ENCODE results near the gene UBE2S. TPM values are rescaled to one million over a fixed set of nuclear protein-coding genes. Genes with fewer than 3 reads are reported as not detected.
"Not testable (repeated sequence)": the region's sequence is repeated elsewhere in the genome, so short reads cannot be mapped to it uniquely, and the experiment has no call there.

Gene UBE2S
- total RNA-seq, 2 experiments from 2014 or later = 333 to 353 TPM

GRCh38 chr19:55419624-55420236 lies 12.1 kb upstream of the UBE2S start:
- H3K27me3 Mint-ChIP-seq (ENCODE audit: low read depth) = peaks cover 14% of the 10 kb centered on the region
- no peak overlapping the region for H3K4me3 Mint-ChIP-seq
- ChIA-PET CTCF (interaction anchor here (0.9 to 1.6 kb wide), 4 partner anchors 127 to 279 kb away, joined by 3 to 4 read pairs (median 3); no protein-coding TSS in a partner anchor), POLR2A (interaction anchor here (2.2 kb wide), 1 partner anchor 12 kb away, joined by 5 read pairs; the partner anchor contains the start of gene UBE2S)
- no peak for ATAC-seq
- no peak for DNase-seq
- H3K4me1 Mint-ChIP-seq (ENCODE audit: low read depth) = peaks cover 25% of the 10 kb centered on the region
- no peaks in the 10 kb centered on the region for H3K36me3 Mint-ChIP-seq (ENCODE audit: low read depth)
- H3K9me3 Mint-ChIP-seq (ENCODE audit: insufficient read depth) = no peaks in the 10 kb centered on the region
- no peak overlapping the region for H3K27ac Mint-ChIP-seq

DNA sequence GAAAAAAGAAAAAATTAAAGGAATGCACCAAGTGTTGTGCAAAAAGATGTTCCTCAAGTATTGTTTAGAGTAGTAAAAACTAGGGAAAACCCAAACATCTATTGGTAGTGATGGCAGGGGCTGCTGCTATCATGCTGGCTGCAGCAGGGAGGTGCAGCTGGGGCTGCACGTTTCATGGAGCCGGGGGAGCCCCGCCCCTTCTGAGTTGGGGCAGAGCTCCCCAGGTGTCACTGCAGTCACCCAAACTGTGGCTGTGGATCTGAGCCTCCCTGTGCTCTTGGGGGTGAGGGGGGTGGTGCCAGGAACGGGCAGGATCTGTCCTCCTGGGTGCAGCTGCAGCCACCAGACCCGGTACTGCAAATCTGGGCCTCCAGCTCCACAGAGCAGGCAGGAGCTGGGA lies 11.5 kb upstream of the UBE2S start:
- CTCF ChIA-PET = interaction anchor here (0.9 to 1.7 kb wide), 7 partner anchors 26 to 278 kb away, joined by 3 to 7 read pairs (median 4); no protein-coding TSS in a partner anchor
- POLR2A ChIA-PET = interaction anchor here (1.0 kb wide), 1 partner anchor 36 kb away, joined by 3 read pairs; no protein-coding TSS in a partner anchor
- H3K36me3 Mint-ChIP-seq (ENCODE audit: low read depth) = no peaks in the 10 kb centered on the region
- peaks cover 13% of the 10 kb centered on the region for H3K27me3 Mint-ChIP-seq (ENCODE audit: low read depth)
- H3K27ac Mint-ChIP-seq = no peak overlapping the region
- no peak for DNase-seq
- peaks cover 25% of the 10 kb centered on the region for H3K4me1 Mint-ChIP-seq (ENCODE audit: low read depth)
- no peak for ATAC-seq
- H3K9me3 Mint-ChIP-seq (ENCODE audit: insufficient read depth) = no peaks in the 10 kb centered on the region
- no peak overlapping the region for H3K4me3 Mint-ChIP-seq

GRCh38 chr19:55418185-55418584 lies 10.6 kb upstream of the UBE2S start:
- Mint-ChIP-seq H3K27ac (no peak overlapping the region), H3K4me1 (ENCODE audit: low read depth) (peaks cover 25% of the 10 kb centered on the region), H3K36me3 (ENCODE audit: low read depth) (no peaks in the 10 kb centered on the region), H3K9me3 (ENCODE audit: insufficient read depth) (no peaks in the 10 kb centered on the region), H3K27me3 (ENCODE audit: low read depth) (peaks cover 9% of the 10 kb centered on the region), H3K4me3 (no peak overlapping the region)
- POLR2A ChIA-PET = interaction anchor here (0.5 to 2.1 kb wide), 3 partner anchors 11 to 207 kb away, joined by 3 to 4 read pairs (median 3); partner anchors contain the start of gene UBE2S
- ATAC-seq = peak; percentile 76
- peak; percentile 71 for DNase-seq
- CTCF ChIA-PET = interaction anchor here (1.0 to 1.7 kb wide), 10 partner anchors 13 to 277 kb away, joined by 3 to 8 read pairs (median 4); partner anchors contain the start of gene TMEM238

- ATAC-seq (no peak), DNase-seq (no peak)
- Mint-ChIP-seq H3K27ac (no peak overlapping the region), H3K4me1 (ENCODE audit: low read depth) (peaks cover 26% of the 10 kb centered on the region), H3K27me3 (ENCODE audit: low read depth) (peaks cover 13% of the 10 kb centered on the region), H3K9me3 (ENCODE audit: insufficient read depth) (peaks cover 7% of the 10 kb centered on the region), H3K36me3 (ENCODE audit: low read depth) (peaks cover 38% of the 10 kb centered on the region), H3K4me3 (no peak overlapping the region)
- ChIA-PET CTCF (interaction anchor here (1.6 kb wide), 1 partner anchor 529 kb away, joined by 3 read pairs; no protein-coding TSS in a partner anchor), POLR2A (no interaction called here)
These were observed 2.6 kb upstream of the UBE2S start for GRCh38 chr19:55410168-55410567.

DNA sequence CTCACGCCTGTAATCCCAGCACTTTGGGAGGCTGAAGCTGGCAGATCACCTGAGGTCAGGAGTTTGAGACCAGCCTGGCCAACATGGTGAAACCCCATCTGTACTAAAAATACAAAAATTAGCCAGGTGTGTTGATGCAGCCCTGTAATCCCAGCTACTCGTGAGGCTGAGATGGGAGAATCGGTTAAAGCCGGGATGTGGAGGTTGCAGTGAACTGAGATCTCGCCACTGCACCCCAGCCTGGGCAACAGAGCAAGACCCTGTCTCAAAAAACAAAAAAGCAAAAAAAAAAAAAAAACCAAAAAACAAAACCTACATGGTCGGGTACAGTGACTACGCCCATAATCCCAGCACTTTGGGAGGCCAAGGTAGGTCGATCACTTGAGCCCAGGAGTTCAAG lies 1.6 kb upstream of the UBE2S start:
- not testable (repeated sequence) for H3K9me3 Mint-ChIP-seq (ENCODE audit: insufficient read depth); ATAC-seq; DNase-seq; H3K27me3 Mint-ChIP-seq (ENCODE audit: low read depth); H3K4me3 Mint-ChIP-seq
- ChIA-PET CTCF (interaction anchor here (0.6 to 1.1 kb wide), 4 partner anchors 58 to 303 kb away, joined by 3 read pairs; partner anchors contain the start of gene KMT5C), POLR2A (interaction anchor here (0.6 to 1.5 kb wide), 4 partner anchors 22 to 302 kb away, joined by 3 to 4 read pairs (median 4); no protein-coding TSS in a partner anchor)
- H3K27ac Mint-ChIP-seq = peak overlapping the region; percentile 99
- peaks cover 28% of the 10 kb centered on the region for H3K4me1 Mint-ChIP-seq (ENCODE audit: low read depth)
- H3K36me3 Mint-ChIP-seq (ENCODE audit: low read depth) = peaks cover 45% of the 10 kb centered on the region

DNA sequence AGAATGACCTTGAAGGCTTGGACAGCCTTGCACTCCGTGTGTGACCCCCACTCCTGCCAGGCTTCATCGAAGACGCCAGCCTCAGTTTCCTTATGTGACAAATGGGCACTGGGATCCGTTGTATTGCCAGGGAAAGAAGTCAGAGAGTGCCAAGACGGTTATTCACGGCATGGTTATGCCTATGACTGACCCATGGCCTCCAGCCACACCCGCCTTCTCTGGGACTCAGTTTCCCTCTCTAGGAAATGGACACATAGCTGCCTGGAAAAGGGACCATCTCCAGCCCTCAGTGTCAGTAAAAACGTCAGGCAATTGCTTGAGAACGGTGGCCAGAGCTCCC lies 915 bp upstream of the UBE2S start:
- no peak for ATAC-seq
- Mint-ChIP-seq H3K4me1 (ENCODE audit: low read depth) (peaks cover 34% of the 10 kb centered on the region), H3K27ac (peak overlapping the region; percentile 99), H3K4me3 (peak overlapping the region; percentile 96), H3K36me3 (ENCODE audit: low read depth) (peaks cover 51% of the 10 kb centered on the region), H3K9me3 (ENCODE audit: insufficient read depth) (peaks cover 7% of the 10 kb centered on the region), H3K27me3 (ENCODE audit: low read depth) (peaks cover 8% of the 10 kb centered on the region)
- ChIA-PET CTCF (interaction anchor here (0.6 to 1.1 kb wide), 3 partner anchors 59 to 302 kb away, joined by 3 read pairs; partner anchors contain the start of gene KMT5C), POLR2A (interaction anchor here (0.6 to 1.5 kb wide), 4 partner anchors 21 to 302 kb away, joined by 3 to 4 read pairs (median 4); no protein-coding TSS in a partner anchor)
- DNase-seq = no peak

DNA sequence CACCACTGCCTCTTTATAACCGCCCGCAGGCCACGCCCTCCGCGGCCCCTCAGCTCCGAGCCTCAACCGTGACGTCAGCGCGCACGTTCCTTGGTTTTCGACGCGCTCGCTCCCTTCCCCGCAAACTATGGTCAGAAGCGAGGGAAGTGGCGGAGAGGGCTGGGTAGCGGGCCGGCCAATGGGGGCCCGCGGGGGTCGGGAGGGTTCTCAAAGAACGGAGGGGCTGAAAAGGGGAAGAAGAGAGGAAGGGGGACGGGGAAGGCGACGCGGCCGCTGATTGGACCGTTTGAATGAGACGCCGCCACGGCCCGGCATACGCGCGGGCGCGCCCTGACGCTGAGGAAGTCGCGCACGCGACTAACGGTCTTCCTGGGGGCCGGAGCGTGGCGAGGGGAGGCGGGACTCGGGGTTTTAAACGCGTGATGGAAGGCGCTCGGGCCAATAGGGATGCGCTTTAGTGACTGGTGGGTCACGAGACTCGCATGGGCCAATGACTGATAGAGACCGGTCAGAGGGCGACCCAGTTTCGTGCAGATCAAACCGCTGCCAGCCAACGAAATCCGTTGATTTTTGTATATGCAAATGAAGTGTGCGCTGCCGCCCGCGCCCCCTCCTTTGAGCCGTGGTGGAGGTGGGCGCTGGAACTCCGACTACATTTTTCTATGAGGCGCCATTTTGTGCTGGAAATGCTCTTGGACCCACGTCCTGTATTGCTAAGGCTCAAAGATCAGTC lies 378 bp upstream of the UBE2S start:
- H3K36me3 Mint-ChIP-seq (ENCODE audit: low read depth) = peaks cover 55% of the 10 kb centered on the region
- DNase-seq (peak; percentile 99), ATAC-seq (peak; percentile 92)
- peaks cover 38% of the 10 kb centered on the region for H3K4me1 Mint-ChIP-seq (ENCODE audit: low read depth)
- H3K9me3 Mint-ChIP-seq (ENCODE audit: insufficient read depth) = peaks cover 7% of the 10 kb centered on the region
- peaks cover 8% of the 10 kb centered on the region for H3K27me3 Mint-ChIP-seq (ENCODE audit: low read depth)
- ChIA-PET CTCF (interaction anchor here (1.0 to 1.5 kb wide), 3 partner anchors 54 to 116 kb away, joined by 3 to 5 read pairs (median 3); partner anchors contain the start of genes ISOC2 and KMT5C), POLR2A (interaction anchor here (0.5 to 10.8 kb wide), 28 partner anchors 9 to 323 kb away, joined by 3 to 213 read pairs (median 4); partner anchors contain the start of genes FIZ1, ISOC2, KMT5C and NAT14)
- H3K4me3 Mint-ChIP-seq = peak overlapping the region; percentile 96
- peak overlapping the region; percentile 99 for H3K27ac Mint-ChIP-seq

DNA sequence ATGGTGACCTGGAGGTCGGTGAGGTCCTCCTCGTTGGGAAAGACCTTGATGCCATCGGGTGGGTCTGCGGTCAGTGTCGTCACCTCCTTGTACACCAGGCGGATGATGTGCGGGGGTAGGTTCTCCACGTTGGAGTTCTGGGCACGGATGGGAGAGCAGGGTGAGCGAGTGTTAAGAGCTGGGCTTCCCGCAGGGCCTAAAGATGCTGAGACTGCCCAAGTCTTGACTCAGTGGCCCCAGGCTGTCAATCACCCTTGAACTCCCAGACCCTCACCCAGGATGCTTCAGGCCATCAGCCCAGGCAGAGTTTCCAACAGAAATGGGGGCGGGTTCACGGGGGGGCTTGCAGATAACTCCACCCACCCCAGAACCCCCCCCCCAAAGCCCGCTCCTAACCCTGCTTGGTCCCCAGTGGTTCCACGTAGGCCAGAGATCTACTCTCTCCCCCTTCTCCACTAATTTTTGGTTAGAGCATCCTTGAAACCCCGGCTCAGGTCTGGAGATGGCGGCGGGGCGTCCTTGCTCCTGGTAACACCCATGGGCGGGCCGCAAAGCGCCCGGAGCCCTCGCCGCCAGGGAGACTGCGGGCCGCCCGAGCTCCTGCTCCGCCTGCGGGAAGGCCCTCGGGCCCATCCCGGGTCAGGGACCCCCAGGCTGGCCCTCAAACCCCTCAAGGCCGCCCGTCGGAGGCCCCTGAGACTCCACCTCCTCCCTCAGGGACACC lies 600 bp downstream of the UBE2S start:
- H3K27ac Mint-ChIP-seq = peak overlapping the region; percentile 90
- peaks cover 6% of the 10 kb centered on the region for H3K27me3 Mint-ChIP-seq (ENCODE audit: low read depth)
- ChIA-PET CTCF (interaction anchor here (1.0 to 2.0 kb wide), 4 partner anchors 55 to 115 kb away, joined by 3 to 5 read pairs (median 4); partner anchors contain the start of genes ISOC2 and KMT5C), POLR2A (interaction anchor here (0.6 to 10.8 kb wide), 28 partner anchors 9 to 1206 kb away, joined by 3 to 213 read pairs (median 4); partner anchors contain the start of genes FIZ1, KMT5C, NAT14 and PPP6R1)
- ATAC-seq (no peak), DNase-seq (peak; percentile 47)
- H3K4me1 Mint-ChIP-seq (ENCODE audit: low read depth) = peaks cover 48% of the 10 kb centered on the region
- H3K9me3 Mint-ChIP-seq (ENCODE audit: insufficient read depth) = peaks cover 7% of the 10 kb centered on the region
- peaks cover 65% of the 10 kb centered on the region for H3K36me3 Mint-ChIP-seq (ENCODE audit: low read depth)
- H3K4me3 Mint-ChIP-seq = peak overlapping the region; percentile 96

- Mint-ChIP-seq H3K4me1 (ENCODE audit: low read depth) (peaks cover 51% of the 10 kb centered on the region), H3K27ac (peak overlapping the region; percentile 90), H3K9me3 (ENCODE audit: insufficient read depth) (peaks cover 7% of the 10 kb centered on the region), H3K36me3 (ENCODE audit: low read depth) (peaks cover 69% of the 10 kb centered on the region), H3K27me3 (ENCODE audit: low read depth) (peaks cover 4% of the 10 kb centered on the region), H3K4me3 (peak overlapping the region; percentile 96)
- DNase-seq (no peak), ATAC-seq (no peak)
- ChIA-PET CTCF (interaction anchor here (1.4 to 2.0 kb wide), 3 partner anchors 12 to 114 kb away, joined by 3 to 5 read pairs (median 4); no protein-coding TSS in a partner anchor), POLR2A (interaction anchor here (0.7 to 10.8 kb wide), 7 partner anchors 9 to 232 kb away, joined by 3 to 213 read pairs (median 6); partner anchors contain the start of genes RPL28 and TMEM238)
These were observed 1.3 kb downstream of the UBE2S start for GRCh38 chr19:55406091-55406825.

DNA sequence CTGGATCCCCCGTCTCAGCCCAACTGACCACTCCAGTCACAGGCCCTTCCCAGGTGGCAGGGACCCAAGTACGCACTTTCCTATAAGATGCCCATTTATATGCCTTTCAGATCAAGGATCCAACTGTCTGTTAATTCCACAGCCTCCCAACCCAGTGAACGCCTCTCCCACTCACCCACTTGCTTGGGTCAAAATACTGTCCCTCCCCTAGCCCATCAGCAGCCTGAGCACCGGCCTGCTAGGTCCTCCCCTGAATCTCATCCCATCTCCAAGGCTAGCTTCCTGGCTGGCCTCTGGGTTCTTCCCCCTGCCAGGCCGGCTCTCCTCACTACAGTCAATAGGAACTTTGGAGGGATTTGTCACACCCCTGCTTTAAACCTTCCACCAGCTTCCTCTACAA lies 1.9 kb downstream of the UBE2S start:
- CTCF ChIA-PET = interaction anchor here (1.4 to 2.0 kb wide), 2 partner anchors 13 to 99 kb away, joined by 3 to 4 read pairs; no protein-coding TSS in a partner anchor
- Mint-ChIP-seq H3K4me1 (ENCODE audit: low read depth) (peaks cover 51% of the 10 kb centered on the region), H3K4me3 (peak overlapping the region; percentile 96), H3K27ac (peak overlapping the region; percentile 90), H3K27me3 (ENCODE audit: low read depth) (no peaks in the 10 kb centered on the region), H3K9me3 (ENCODE audit: insufficient read depth) (peaks cover 7% of the 10 kb centered on the region), H3K36me3 (ENCODE audit: low read depth) (peaks cover 75% of the 10 kb centered on the region)
- ATAC-seq = no peak
- no peak for DNase-seq
- POLR2A ChIA-PET = interaction anchor here (0.7 to 10.8 kb wide), 4 partner anchors 8 to 232 kb away, joined by 3 to 213 read pairs (median 12); partner anchors contain the start of genes RPL28 and TMEM238
